Lower lobe of right lung (tissue), 2 donors: ENCODE results near the gene KCNJ4. TPM values are rescaled to one million over a fixed set of nuclear protein-coding genes. Genes with fewer than 3 reads are reported as not detected.

Source experiments
- ATAC-seq, 2 donors: fragments of 200-7000 bp; cut with Tn5 transposase; one replicate each; pipeline ENCODE4 v1.9.1; 2020 to 2022; ENCODE audit warnings: mild to moderate bottlenecking in 2 of 2, moderate library complexity in 2 of 2
- DNase-seq: peaks from one replicate; pipeline ENCODE4 v3.0.0-alpha.2; 2020
- H3K27ac ChIP-seq: fragments of 200-600 bp; one replicate; pipeline ENCODE4 v1.8.0; 2022
- H3K27me3 ChIP-seq: fragments of 200-600 bp; one replicate; pipeline ENCODE4 v1.8.0; 2022; ENCODE audit warnings: low read depth
- H3K36me3 ChIP-seq: fragments of 200-600 bp; one replicate; pipeline ENCODE4 v1.8.0; 2022; ENCODE audit warnings: mild to moderate bottlenecking
- H3K4me1 ChIP-seq: fragments of 200-600 bp; one replicate; pipeline ENCODE4 v1.8.0; 2022
- H3K4me3 ChIP-seq: fragments of 200-600 bp; one replicate; pipeline ENCODE4 v1.8.0; 2022; ENCODE audit warnings: mild to moderate bottlenecking
- H3K9me3 ChIP-seq: fragments of 200-600 bp; one replicate; pipeline ENCODE4 v1.8.0; 2022
- CTCF ChIP-seq: fragments of 200-600 bp; IDR thresholded peaks from one replicate; pipeline ENCODE4 v1.8.0; 2022; ENCODE audit warnings: antibody characterized with exemption, mild to moderate bottlenecking
- intact Hi-C: fragments of 100-400 bp; cut with DNase I; formaldehyde crosslinking; loops from one replicate; pipeline ENCODE4 v1.11.0; 2022
- total RNA-seq: library from RNA; stranded (reverse); fragmentation: NEBNext Ultra II Directional; extraction: Animal tissue kit (Norgen Biotek cat#: 25700); gene quantifications from one replicate; pipeline ENCODE4 v1.2.1, GENCODE V29; 2021
- donor health status: DM: no; HTN: yes; CAD: no; lungs with severe emphysema.

The KCNJ4 gene
- total RNA-seq, 1 donor from 2014 or later: not detected

DNA sequence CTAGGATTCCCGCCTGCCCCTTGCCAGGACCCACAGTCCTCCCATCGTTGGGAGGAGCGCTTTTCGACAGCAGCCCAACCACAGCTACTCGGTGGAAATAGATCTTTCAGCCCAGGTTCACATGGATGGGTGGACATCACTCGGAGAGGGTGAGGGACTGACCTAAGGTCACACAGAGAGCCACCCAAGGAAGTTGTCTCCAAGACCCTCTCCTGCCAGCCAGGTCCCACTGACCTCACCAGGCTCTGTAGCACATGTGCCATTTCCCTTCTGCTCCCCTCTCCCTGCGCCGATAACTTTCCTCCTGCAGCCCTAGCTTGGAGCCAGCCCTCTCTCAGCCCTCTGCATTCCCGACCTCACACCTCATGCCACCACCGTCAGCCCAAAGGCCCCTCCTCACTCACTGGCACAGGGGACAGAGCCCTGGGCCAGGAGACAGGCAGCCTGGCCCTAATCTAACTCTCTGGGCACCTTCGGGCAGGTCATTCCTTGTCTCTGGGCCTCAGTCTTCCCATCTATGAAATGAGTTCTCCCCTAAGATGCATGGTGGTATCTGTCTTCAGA, 4.7 kb downstream of the KCNJ4 start:
- no peak for ATAC-seq
- no peak for TF ChIP-seq CTCF
- intact Hi-C loops: no loop called here
- DNase-seq: no peak
- H3K9me3 ChIP-seq: no peaks in the 10 kb centered on the region
- H3K27me3 ChIP-seq: peaks cover 62% of the 10 kb centered on the region
- no peaks in the 10 kb centered on the region for H3K36me3 ChIP-seq
- no peaks in the 10 kb centered on the region for H3K4me1 ChIP-seq
- no peak overlapping the region for H3K4me3 ChIP-seq
- H3K27ac ChIP-seq: no peak overlapping the region

DNA sequence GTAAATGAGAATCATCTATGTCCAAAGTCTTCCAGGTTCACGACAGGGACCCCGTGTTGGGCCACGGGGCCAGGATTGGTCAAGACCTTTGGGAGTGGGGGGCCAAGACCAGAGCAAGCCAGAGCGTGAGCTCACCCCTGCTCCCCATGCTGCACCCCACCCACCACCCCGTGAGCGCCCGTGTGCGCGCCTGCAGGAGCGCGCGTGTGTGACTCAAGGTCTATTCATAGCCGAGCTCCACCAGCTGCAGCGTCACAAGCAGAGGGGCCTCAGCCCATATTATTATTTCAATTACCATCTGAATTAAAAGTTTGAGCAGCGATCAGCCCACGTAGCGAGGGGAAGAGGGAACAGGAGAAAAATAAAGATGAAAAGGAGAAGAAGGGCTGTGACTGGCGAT, 5.2 kb downstream of the KCNJ4 start:
- no peaks in the 10 kb centered on the region for H3K4me1 ChIP-seq
- no peak overlapping the region for H3K27ac ChIP-seq
- TF ChIP-seq CTCF: no peak
- no peaks in the 10 kb centered on the region for H3K36me3 ChIP-seq
- ATAC-seq (no peak), DNase-seq (no peak)
- H3K9me3 ChIP-seq: no peaks in the 10 kb centered on the region
- intact Hi-C loops: no loop called here
- no peak overlapping the region for H3K4me3 ChIP-seq
- peaks cover 64% of the 10 kb centered on the region for H3K27me3 ChIP-seq

DNA sequence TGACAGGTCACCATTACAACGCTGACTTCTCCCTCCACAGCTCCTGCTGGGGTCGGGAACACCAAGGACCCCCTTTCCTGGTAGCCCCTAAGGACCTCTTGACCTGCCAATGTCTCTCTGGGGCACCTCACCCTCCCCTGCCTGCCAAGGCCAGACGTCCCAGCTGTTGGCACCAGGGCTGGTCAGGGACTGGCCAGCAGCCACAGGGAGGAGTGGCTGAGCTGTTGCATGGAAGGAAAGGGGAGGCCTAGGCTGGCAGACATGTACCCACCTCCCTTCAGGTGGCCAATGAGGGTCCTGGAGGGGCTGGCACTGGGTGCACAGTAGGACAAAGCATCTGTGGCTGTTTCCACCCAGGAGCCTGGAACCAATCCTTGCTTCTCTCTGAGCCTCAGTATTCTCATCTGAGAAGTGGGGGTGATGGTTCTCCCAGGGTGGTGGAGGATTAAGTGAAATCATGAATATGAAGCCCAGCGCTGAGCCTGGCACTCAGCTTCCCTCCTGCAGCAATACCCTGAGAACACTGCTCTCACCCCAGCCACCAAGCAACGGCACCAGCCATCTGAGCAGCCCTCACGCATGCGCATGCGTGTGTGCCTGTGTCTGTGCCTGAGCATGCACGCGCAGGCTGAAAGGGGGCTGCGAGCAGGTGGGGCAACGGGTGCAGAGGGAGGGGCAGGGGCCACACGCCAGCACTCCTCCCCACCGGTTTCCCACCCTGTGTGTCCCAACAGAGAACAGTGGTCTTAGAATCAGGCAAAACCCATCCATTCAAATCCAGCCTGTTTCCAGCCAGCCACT, 5.9 kb downstream of the KCNJ4 start:
- Histone ChIP-seq H3K9me3 (no peaks in the 10 kb centered on the region), H3K36me3 (no peaks in the 10 kb centered on the region), H3K27ac (no peak overlapping the region), H3K27me3 (peaks cover 64% of the 10 kb centered on the region), H3K4me3 (no peak overlapping the region), H3K4me1 (no peaks in the 10 kb centered on the region)
- intact Hi-C loops: no loop called here
- TF ChIP-seq CTCF: no peak
- DNase-seq: no peak
- no peak for ATAC-seq

- no peak for ATAC-seq
- Histone ChIP-seq H3K9me3 (no peaks in the 10 kb centered on the region), H3K36me3 (no peaks in the 10 kb centered on the region), H3K27ac (no peak overlapping the region), H3K4me1 (no peaks in the 10 kb centered on the region), H3K4me3 (no peak overlapping the region), H3K27me3 (peaks cover 41% of the 10 kb centered on the region)
- intact Hi-C loops: no loop called here
- no peak for DNase-seq
- TF ChIP-seq CTCF: no peak
Measured at GRCh38 chr22:38446018-38446601, 8.9 kb downstream of the KCNJ4 start.

DNA sequence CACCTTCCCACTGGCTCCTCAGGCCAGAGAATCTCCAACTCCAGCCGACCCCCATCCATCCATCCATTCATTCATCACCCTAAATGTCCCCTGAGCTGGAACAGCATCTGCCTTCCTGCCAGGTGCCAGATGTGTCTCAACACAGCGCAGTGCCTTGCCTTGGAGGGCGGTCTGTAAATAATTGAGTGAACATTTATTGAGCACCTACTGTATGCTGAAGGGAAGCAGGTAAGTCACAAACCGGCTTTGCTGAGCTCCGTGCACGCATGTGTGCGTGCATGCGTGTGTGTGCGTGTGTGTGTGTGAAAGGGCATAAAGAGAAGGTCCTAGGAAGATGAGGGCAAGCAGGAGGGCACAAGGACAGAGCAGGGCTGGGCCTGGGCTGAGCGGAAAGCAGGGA, 10.2 kb downstream of the KCNJ4 start:
- Histone ChIP-seq H3K9me3 (no peaks in the 10 kb centered on the region), H3K4me1 (no peaks in the 10 kb centered on the region), H3K27ac (no peak overlapping the region), H3K4me3 (no peak overlapping the region), H3K36me3 (no peaks in the 10 kb centered on the region), H3K27me3 (peaks cover 33% of the 10 kb centered on the region)
- ATAC-seq: no peak
- no peak for DNase-seq
- intact Hi-C loops: no loop called here
- no peak for TF ChIP-seq CTCF
